NCI-H446 treated with DMSO at 0.1 percent for 48 hours (cell line): Measurements from ENCODE around the gene GLTP.

ENCODE experiments used
- DNase-seq: peaks from one replicate; lab custom pipeline; 2025; lab: John Stamatoyannopoulos, UW

GLTP gene

DNA sequence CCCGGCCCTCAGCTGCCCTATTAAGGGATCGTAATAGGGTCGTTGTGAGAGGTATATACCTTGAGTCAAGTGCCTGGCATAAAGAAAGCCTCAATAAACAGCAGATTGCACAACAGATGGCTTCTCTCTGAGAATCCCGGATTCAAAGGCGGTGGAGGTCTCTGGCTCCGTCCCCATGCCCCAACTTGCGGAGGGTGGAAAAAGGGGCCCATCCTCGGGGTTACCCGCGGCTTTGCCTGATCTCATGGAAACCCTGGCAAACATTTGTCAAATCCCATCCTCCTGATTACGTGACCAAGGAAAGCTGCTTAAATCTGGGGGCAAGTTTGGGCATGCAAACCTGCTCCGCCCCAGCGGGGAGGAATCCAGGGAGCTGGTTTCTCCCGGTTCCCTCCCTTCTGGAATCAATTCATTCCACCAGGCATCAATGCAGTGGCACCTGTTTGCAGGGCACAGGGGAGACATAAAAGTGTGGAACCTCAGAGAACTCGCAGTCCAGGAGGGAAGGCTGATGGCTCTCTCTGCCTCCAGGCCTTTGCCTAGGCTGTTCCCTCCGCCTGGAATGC lies 59.4 kb downstream of the GLTP start:
- DNase-seq, result peak; percentile 95

DNA sequence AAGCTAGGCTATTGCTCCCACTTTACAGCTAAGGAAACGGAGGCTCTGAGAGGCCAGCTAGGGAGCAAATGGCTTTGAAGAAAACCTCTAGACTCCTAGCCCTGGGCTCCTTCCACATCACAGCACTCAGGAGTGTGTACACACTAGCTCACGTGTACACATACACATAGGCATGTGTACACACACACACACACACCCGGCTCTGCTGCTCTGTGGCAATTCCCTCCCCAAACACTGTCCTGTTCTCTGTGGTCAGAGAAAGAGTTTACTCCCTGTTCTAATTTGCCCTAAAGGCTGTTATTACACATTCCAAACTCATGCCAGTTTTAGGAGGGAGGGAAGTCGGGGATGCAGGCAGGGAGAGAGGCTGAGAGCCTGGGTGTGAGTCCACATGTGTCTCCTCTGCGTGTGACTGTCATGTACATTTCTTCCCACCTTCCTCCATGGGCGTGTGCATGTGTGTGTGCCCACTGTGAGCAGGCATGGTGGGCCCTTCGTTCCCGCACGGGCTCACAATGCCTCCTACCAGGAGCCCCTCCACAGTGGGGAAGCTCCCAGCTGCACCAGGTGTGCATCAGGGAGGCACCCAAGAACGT lies 61.3 kb downstream of the GLTP start:
- no peak for DNase-seq

DNA sequence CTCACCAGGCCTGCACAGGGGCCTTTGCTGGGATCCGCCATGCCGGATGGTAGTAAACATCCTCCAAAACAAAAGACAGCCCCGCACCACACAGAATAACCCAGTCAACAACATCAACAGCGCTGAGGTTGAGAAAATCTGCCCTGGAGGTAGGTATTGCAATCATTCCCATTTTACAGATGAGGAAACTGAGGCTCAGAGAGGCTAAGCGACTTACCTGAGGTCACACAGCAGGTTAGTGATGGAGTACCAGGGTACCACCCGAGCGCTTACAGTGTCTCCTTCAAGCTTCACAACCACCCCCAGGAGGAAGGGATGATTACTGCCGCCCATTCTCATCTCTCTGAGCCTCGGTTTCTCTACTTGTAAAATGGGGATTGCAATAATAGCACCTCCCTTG lies 62.1 kb downstream of the GLTP start:
- DNase-seq, result no peak

DNA sequence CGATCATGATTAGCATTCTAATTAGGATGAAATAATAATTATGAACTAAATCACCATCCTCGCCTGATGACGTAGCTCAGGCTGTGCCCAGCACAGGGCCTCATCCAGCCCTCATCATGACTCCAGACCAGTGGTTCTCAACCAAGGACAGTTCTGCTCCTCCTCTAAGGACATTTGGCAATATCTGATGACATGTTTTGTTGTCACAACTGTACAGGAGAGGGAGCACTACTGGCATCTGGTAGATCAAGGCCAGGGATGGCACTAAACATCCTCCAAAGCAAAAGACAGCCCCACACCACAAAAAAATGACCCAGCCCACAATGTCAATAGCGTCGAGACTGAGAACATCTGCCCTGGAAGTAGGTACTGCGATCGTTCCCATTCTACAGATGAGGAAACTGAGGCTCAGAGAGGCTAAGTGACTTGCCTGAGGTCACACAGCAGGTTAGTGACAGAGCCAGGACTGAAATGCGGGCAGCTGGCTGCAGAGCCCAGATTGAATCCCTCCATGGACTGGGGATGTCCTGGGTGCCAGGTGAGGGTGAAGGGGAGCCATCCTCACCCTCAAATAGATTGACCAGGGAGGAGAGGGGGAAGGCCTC lies 62.6 kb downstream of the GLTP start:
- no peak for DNase-seq

DNA sequence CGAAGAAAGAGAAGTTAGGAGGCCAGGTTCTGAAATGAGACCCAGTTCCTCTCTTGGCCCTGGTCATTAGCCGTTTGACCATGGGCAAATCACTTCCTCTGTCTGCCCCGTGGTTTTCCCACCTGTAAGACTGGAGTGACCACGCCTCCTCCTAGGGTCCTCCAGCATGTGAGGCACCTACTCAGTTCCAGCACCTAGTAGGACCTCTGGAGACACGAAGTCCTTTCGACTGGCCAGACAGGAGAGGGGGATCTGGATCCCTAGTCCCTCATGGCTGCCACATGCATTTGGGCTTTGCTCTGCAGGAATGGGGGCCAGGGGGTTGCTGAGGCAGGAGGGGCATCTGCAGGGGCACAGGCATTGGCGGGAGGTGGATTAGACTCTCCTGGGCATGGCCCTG lies 63.5 kb downstream of the GLTP start:
- no peak for DNase-seq

DNA sequence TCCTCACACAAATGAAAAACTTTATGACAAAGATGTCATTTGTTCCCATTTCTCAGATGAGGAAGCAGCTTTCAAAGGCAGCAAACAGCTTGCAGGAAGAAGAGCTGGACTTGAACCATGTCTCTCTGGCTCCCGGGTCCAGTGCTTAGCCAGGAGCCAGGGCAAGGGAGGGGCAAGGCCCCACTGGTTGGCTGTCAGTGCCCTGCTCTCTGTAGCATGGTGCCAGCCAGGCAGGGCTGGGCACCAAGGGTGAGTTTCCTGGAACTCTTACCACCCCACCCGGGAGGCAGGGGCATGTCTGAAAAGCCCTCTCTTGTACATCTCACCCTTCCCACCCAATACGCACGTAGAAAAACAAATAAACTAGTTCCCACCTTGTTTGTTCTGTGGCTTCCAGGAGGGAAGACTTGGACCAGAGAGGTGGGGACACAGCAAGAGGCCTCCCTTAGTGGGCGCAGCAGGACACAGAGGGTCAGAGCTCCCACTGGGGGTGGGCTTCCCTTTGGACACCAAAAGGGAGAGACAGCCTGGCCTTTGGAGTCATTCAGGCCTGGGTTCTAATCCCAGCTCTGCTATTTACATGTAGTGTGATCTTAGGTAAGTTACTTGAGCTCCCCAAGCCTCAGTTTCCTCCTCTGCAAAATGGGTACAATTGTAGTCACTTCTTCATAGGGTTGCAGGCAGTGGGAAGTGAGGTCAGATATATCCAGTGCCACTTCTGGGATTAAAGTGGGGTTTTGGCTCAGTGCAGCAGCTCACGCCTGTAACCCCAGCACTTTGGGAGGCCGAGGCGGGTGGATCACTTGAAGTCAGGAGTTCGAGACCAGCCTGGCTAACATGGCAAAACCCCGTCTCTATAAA lies 64.4 kb downstream of the GLTP start:
- no peak for DNase-seq

DNA sequence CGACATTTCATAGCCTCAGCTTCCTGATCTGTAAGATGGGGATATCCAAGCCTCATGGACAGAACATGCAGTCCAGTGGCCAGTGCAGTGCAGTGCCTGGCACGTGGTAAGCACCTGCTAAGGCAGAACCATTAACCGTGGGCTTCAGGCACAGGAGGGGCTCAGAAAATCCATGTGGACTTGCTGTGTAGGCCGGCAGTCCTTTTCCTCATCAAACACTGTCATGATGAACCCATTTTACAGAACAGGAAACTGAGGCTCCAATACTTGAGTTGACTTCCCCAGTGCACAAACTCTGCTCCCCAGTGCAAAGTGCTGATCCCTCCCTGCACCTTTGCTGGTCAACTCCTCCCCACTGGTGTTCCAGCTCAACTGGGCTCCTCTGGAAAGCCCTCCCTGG lies 65.1 kb downstream of the GLTP start:
- no peak for DNase-seq

DNA sequence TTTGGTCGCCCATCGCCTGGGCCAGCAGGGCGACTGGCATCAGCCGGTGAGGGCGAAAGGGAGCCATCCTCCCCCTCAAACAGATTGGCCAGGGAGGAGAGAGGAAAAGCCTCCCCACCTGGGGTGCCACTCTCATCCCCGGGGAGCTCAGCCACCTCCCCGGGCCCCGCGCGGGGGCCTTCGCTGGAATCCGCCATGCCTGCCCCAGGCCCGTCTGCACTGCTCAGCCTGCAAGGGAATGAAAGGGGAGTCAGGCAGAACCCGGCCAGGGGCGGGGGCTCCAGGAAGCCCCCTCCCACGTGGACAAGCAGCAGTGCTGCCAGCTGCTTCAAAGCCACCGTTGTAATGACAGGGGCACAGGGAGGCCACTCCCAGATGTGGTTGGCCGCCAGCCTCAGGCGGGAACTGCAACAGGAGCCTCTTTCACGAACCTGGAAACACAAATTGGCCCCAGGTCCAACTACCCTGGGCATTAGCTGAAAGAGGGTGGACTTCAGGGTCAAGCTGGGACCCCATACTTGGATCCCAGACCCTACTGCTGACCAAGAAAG lies 65.7 kb downstream of the GLTP start:
- DNase-seq, result no peak

DNA sequence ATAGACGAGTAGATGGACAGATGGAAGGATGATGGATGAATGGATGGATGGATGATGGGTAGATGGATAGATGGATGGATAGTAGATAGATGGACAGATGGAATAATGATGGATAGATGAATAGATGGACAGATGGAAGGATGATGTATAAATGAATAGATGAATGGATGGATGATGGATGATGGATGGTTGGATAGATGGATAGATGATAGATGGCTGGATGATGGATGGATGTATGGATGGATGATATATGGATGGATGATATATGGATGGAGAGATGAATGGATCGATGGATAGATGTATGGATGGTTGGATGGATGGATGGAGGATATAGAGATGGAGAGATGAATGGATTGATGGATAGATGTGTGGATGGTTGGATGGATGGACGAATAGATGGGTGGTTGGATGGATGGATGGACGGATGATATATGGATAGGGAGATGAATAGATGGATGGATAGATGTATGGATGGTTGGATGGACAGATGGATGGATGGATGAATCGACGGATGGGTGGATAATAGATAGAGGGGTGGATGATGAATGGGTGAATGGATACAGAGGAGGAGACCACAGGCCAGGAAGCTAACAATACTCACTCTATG lies 66.4 kb downstream of the GLTP start:
- no peak for DNase-seq

DNA sequence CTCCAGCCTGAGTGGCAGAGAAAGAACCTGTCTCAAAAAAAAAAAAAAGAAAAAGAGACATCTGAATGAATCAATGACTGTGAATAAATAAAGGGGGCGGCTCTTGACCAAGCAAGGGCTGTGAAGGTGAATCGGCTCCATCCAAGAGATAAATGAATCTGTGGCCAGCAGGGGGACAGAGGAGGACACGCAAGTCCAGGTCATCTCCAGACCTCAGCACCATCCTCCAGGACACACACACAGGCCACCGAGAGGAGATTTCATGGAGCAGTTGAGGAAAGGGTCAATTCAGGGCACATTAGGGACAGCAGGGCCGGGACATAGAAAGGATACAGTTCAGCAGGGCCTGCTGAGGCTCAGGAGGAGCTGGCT lies 68.7 kb downstream of the GLTP start:
- DNase-seq, result no peak

DNA sequence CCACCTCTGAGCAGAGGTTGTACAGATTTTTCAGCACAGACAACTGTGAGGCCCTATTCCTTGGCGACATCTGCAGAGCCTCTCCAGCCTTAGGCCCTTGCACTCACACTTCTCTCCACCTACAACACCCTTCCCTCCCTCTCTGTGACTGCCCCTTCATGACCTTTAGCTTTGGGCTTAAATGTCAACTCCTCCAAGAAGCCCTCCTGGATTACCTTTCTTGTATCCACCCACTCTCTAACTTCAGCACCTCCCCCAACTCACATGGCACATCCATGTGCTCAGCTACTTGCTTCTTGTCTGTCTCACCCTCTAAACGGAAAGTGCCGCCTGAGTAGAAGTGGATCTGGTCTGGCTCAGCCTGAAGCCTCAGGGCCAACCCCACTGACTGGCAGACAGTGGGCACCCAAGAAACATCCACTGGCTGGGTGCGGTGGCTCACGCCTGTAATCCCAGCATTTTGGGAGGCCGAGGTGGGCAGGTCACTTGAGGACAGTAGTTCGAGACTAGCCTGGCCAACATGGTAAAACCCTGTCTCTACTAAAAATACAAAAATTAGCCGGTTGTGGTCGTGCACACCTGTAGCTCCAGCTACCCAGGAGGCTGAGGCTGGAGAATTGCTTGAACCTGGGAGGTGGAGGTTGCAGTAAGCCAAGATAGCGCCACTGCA lies 69.3 kb downstream of the GLTP start:
- DNase-seq, result no peak

DNA sequence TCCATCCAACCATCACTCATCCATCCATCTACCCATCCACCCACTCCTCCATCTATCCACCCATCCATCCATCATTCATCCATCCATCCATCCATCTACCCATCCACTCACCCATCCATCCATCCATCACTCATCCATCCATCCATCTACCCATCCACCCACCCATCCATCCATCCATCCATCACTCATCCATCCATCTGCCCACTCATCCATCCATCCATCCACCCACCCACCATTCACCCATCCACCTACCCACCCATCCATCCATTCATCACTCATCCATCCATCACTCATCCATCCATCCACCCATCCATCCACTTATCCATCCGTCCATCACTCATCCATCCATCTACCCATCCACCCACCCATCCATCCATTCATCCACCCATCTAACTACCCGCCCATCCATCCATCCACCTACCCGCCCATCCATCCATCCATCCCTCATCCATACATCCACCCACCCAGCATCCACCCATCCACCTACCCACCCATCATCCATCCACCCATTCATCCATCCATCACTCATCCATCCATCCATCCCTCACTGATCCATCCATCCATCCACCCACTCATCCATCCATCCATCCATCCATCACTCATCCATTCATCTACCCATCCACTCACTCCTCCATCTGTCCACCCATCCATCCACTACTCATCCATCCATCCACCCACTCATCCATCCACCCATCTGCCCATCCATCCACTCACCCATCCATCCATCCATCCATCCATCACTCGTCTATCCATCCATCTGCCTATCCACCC lies 71.3 kb downstream of the GLTP start:
- DNase-seq, result no peak

DNA sequence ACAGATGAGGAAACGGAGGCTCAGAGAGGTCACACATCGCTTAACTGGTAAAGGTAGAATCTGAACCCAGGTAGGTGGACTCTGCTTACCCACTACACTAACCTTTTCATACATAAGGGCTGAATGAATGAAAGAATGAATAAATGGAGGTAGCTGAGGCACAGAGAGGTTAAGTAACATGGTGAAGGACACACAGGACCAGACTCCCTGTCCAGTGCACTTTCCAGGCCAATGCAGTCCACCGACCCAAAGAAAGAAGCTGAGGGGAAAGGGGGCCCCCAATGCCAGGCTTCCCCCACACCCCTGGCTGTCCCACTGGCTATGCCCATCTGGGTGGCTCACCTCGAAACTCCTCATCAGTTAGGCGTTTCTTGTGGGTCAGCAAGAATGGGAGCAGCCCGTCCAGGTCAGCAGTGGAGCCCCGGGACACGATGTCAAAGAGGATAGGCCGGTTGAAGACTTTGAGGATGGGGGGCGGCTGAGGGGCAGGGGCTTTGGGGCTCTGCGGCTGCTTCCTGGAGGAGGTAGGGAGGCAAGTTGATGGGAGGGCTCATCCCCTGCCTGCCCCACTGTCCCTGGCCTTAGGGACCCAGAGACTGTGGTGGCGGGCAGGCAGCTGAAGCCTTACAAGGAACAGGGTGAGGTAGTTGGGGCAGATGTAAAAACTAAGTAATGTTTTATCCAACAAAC lies 72.2 kb downstream of the GLTP start:
- DNase-seq, result no peak

DNA sequence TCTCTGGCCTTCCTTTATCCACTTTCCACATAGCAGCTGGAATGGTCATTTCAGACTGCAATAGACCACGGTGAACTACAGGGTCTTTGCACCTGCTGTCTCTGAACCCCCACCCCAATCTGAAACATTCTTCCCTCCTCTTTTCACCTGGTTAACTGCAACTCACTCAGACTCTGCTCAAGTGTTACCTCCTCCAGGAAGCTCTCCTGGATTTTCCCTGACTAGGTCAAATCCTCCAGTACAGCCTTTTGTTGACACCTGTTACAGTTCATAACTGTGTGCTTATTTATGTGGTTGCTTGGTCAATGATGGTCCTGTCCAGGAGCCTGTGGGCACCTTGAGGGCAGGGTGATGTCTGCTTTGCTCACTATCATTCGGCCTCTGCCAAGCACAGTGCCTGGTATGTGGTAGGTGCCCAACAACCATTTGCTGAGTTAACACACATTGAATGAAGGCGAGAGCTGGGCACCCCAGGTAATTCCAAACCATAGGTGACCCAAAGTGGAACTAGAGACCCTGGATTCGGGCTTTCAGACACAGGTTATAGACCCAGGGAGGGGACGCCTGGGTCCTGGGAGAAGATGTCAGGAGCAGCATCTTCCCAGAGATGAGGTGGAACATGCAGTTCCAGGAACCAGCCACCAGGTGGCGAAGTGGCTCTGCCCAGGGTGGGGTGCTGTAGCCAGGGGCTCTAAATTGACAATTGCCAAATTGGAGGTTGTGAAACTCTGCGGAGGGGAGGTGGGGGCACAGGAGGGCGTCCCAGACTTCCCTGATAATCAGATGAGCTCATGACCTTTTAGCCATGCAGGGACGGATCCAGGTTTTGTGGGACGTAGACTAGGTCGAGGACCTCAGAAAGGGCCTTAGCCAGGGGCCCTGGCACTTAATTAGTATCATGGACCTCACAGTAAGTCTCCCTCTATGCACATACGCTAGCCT lies 75.2 kb downstream of the GLTP start:
- DNase-seq, result peak; percentile 12

DNA sequence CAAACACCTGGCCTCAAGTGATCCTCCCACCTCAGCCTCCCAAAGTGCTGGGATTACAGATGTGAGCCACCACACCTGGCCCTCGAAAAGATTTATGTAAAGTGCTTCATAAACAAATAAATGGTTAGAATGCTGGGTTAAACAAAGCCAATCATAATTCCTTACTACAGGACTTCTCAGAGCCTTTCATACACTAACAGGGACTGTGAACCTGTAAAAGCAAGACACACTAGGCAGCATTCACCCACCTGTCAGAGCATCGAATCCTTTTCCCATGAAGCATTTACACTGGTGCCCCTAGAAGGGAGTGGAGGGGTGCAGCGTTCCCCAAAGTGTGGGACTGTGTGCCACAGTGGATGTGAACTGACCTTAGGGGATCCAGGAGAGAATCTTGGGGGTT lies 76.7 kb downstream of the GLTP start:
- DNase-seq, result no peak

DNA sequence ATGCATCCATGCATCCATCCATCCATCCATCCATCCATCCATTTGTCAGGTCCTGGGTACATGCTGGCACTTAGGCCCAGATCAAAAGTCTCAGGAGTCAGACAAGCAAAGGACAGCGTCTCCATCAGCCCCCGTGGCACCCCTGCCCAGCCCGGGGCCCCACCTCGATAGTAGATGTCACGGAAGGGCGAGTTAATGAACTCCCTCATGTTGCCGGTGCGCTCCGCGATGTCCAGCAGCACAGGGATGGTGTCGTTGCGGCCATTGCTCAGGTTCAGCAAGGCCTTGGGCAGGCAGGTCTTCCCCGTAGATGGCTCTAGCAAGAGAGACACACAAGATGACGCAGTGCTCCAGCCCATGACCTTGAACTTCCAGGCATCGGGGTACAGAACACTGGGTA lies 77.5 kb downstream of the GLTP start:
- no peak for DNase-seq
